Endothelial cell of umbilical vein (primary cell): ENCODE measurements around the gene GDPD4. TPM values are rescaled to one million over a fixed set of nuclear protein-coding genes. Genes with fewer than 3 reads are reported as not detected.

Source experiments
- BruUV-seq: library from RNA; stranded (reverse); fragments of 400-500 nt; replicated peaks from 2 replicates; lab custom pipeline; 2021; lab: Mats Ljungman, UMichigan
- CTCF ChIA-PET: fragments of 300-600, 350-600 bp; sonication (Branson Sonifier 250); formaldehyde crosslinking; loops from one replicate; lab custom pipeline; 2021; ENCODE audit warnings: antibody characterized with exemption, inconsistent platforms; lab: Charles Lee
- POLR2A ChIA-PET: fragments of 300-600, 350-600 bp; sonication (Branson Sonifier 250); formaldehyde crosslinking; loops from one replicate; lab custom pipeline; 2021; ENCODE audit warnings: antibody characterized with exemption, inconsistent platforms; lab: Charles Lee
- DNase-seq: peaks from one replicate; pipeline ENCODE4 v3.0.0-alpha.2; 2011; ENCODE audit warnings: low read depth, low spot score
- FAIRE-seq: peaks from 2 replicates; lab custom pipeline; 2011; peaks lifted over from hg19 to GRCh38; lab: Jason Lieb, UNC
- H2AFZ ChIP-seq: 2 replicates; pipeline ENCODE4 v1.6.0; 2012; ENCODE audit warnings: low read depth, low read length, control low read depth, inconsistent platforms
- H3K27ac ChIP-seq: 2 replicates; pipeline ENCODE4 v1.5.1; 2011; ENCODE audit warnings: low read depth, mild to moderate bottlenecking, control low read depth, low read length, moderate library complexity; ENCODE audit not compliant: insufficient read depth
- H3K27me3 ChIP-seq, 2 experiments: 2 replicates each; pipeline versions ENCODE4 v1.6.0 to v1.6.1; 2011; ENCODE audit warnings: low read length in 2 of 2, mixed read lengths in 1 of 2; ENCODE audit not compliant: control insufficient read depth in 2 of 2, insufficient read depth in 2 of 2
- H3K36me3 ChIP-seq, 2 experiments: 2 replicates in 1 of 2; 3 replicates in 1 of 2; pipeline ENCODE4 v1.5.1; 2011; ENCODE audit warnings: low read length in 2 of 2, mild to moderate bottlenecking in 1 of 2, moderate library complexity in 1 of 2; ENCODE audit not compliant: control insufficient read depth in 2 of 2, insufficient read depth in 2 of 2; ENCODE audit errors: extremely low read depth in 1 of 2
- H3K4me1 ChIP-seq: 3 replicates; pipeline ENCODE4 v1.5.1; 2011; ENCODE audit warnings: mild to moderate bottlenecking, low read length; ENCODE audit not compliant: control insufficient read depth, insufficient read depth; ENCODE audit errors: extremely low read depth
- H3K4me2 ChIP-seq: 2 replicates; pipeline ENCODE4 v1.6.1; 2011; ENCODE audit warnings: low read length, control low read depth, mixed read lengths; ENCODE audit not compliant: insufficient read depth
- H3K4me3 ChIP-seq, 3 experiments: fragments of 200-600 bp in 1 of 3; sonication (generic), shearing (Covaris generic) in 1 of 3; replicated peaks in 1 of 3; 2 replicates each; pipeline ENCODE4 v1.5.1; 2011 to 2016; ENCODE audit warnings: control low read depth in 3 of 3, low read length in 3 of 3, mild to moderate bottlenecking in 2 of 3, inconsistent platforms in 1 of 3, low read depth in 1 of 3, moderate library complexity in 1 of 3; ENCODE audit not compliant: insufficient read depth in 1 of 3
- H3K79me2 ChIP-seq: 2 replicates; pipeline ENCODE4 v1.6.0; 2012; ENCODE audit warnings: low read length, inconsistent platforms; ENCODE audit not compliant: control insufficient read depth, insufficient read depth
- H3K9ac ChIP-seq: replicated peaks from 2 replicates; pipeline ENCODE3; 2011; ENCODE audit warnings: low read length, control low read depth; ENCODE audit not compliant: insufficient read depth; ENCODE audit errors: extremely low read depth
- H3K9me1 ChIP-seq: replicated peaks from 3 replicates; pipeline ENCODE4 v1.6.0; 2011; ENCODE audit warnings: mild to moderate bottlenecking, low read length; ENCODE audit not compliant: control insufficient read depth, insufficient read depth; ENCODE audit errors: extremely low read depth
- H3K9me3 ChIP-seq: replicated peaks from 2 replicates; pipeline ENCODE4 v1.5.1; 2012; ENCODE audit warnings: low read length, inconsistent platforms; ENCODE audit not compliant: control insufficient read depth, insufficient read depth
- H4K20me1 ChIP-seq: replicated peaks from 2 replicates; pipeline ENCODE3; 2011; ENCODE audit warnings: mild to moderate bottlenecking, low read length; ENCODE audit not compliant: control insufficient read depth, insufficient read depth; ENCODE audit errors: extremely low read depth
- CTCF ChIP-seq, 2 donors: IDR thresholded peaks; 1 replicate in 1 of 2; 2 replicates in 1 of 2; pipeline ENCODE4 v1.5.1; 2011; ENCODE audit warnings: low read length in 2 of 2, mild to moderate bottlenecking in 2 of 2, moderate library complexity in 2 of 2, control low read depth in 1 of 2, inconsistent platforms in 1 of 2, low read depth in 1 of 2; ENCODE audit not compliant: insufficient read depth in 1 of 2; ENCODE audit errors: extremely low read depth in 1 of 2
- EZH2 ChIP-seq: IDR thresholded peaks from 2 replicates; pipeline ENCODE4 v1.6.1; 2012; ENCODE audit warnings: borderline replicate concordance, low read depth, mild to moderate bottlenecking, moderate library complexity, low read length, inconsistent platforms; ENCODE audit not compliant: severe bottlenecking
- FOS ChIP-seq: IDR thresholded peaks from 2 replicates; pipeline ENCODE4 v1.6.1; 2011; ENCODE audit warnings: mild to moderate bottlenecking, low read length, moderate library complexity, borderline replicate concordance; ENCODE audit not compliant: insufficient read depth
- GATA2 ChIP-seq: IDR thresholded peaks from 2 replicates; pipeline ENCODE4 v1.7.0; 2011; ENCODE audit warnings: low read depth, mild to moderate bottlenecking, moderate library complexity, mixed read lengths, low read length; ENCODE audit not compliant: insufficient read length, insufficient read depth
- JUN ChIP-seq: IDR thresholded peaks from 2 replicates; pipeline ENCODE4 v1.6.1; 2011; ENCODE audit warnings: borderline replicate concordance, low read depth; ENCODE audit not compliant: insufficient read length, insufficient read depth
- MAX ChIP-seq: IDR thresholded peaks from 2 replicates; pipeline ENCODE4 v1.6.1; 2011; ENCODE audit not compliant: insufficient read depth, insufficient read length
- MYC ChIP-seq: IDR thresholded peaks from one replicate; pipeline ENCODE4 v1.6.1; 2011; ENCODE audit warnings: mild to moderate bottlenecking, low read depth, low read length
- POLR2A ChIP-seq: IDR thresholded peaks from 2 replicates; pipeline ENCODE4 v1.6.1; 2012; ENCODE audit warnings: low read depth, mild to moderate bottlenecking, control low read depth, low read length
- POLR2AphosphoS5 ChIP-seq: IDR thresholded peaks from 2 replicates; pipeline ENCODE4 v1.6.1; 2012; ENCODE audit warnings: low read depth, mild to moderate bottlenecking, control low read depth, low read length, moderate library complexity; ENCODE audit not compliant: insufficient read depth
- dilution Hi-C: fragments of 300-500 bp; cut with MboI; formaldehyde crosslinking; loops from one replicate; pipeline ENCODE4 v1.15.0; 2019; ENCODE audit warnings: low sequenced_read_pairs; ENCODE audit not compliant: extremely low pct_ligation_motif_present
- intact Hi-C: fragments of 100-400 bp; cut with micrococcal nuclease; formaldehyde crosslinking; loops from one replicate; pipeline ENCODE4 v1.10.0; 2022
- polyA plus RNA-seq, 4 experiments: library from polyadenylated mRNA; depleted of rRNA in 3 of 4; stranded (reverse) in 3 of 4; unstranded in 1 of 4; fragments of >200 nt; gene quantifications; 2 replicates each; pipeline versions ENCODE4 v1.2.1 to v1.2.3, GENCODE V29; 2011 to 2012; ENCODE audit warnings: missing spikeins in 1 of 4
- total RNA-seq: library from RNA; stranded (reverse); gene quantifications from 2 replicates; pipeline ENCODE4 v1.2.3, GENCODE V29; 2021

The GDPD4 gene
- total and polyA plus RNA-seq, 2 donors (not counting 3 experiments of a cell fraction or from before 2014, with no cell fraction given) = not detected

- Histone ChIP-seq H3K79me2 (no peaks in the 10 kb centered on the region), H3K4me3 (no peak overlapping the region), H3K4me1 (peaks cover 20% of the 10 kb centered on the region), H3K27me3 (no peaks in the 10 kb centered on the region), H3K9me3 (no peaks in the 10 kb centered on the region), H3K36me3 (no peaks in the 10 kb centered on the region), H4K20me1 (no peaks in the 10 kb centered on the region), H3K9me1 (no peaks in the 10 kb centered on the region), H3K4me2 (no peak overlapping the region), H3K27ac (no peak overlapping the region), H3K9ac (no peak overlapping the region), H2AFZ (no peak overlapping the region)
- DNase-seq (no peak), FAIRE-seq (no peak)
- POLR2A ChIA-PET = no interaction called here
- TF ChIP-seq POLR2A = no peak
- TF ChIP-seq JUN = no peak
- no peak for TF ChIP-seq CTCF (IDR thresholded peaks at IDR 0.05; ENCODE audit: extremely low read depth in 1 of 2, insufficient read depth in 1 of 2, low read depth in 1 of 2, low read length in 2 of 2)
- no peak for TF ChIP-seq EZH2
- TF ChIP-seq POLR2AphosphoS5 = no peak
- TF ChIP-seq MYC = no peak
- no peak for TF ChIP-seq GATA2
- no peak for TF ChIP-seq FOS
- TF ChIP-seq MAX = no peak
- CTCF ChIA-PET = no interaction called here
- no TSS peak for BruUV-seq
- dilution Hi-C loops = no loop called here
- intact Hi-C loops = no loop called here
Measured at GRCh38 chr11:77170107-77170506, 131.4 kb downstream of the GDPD4 start.
